T-helper 9 cell (primary cell): Measurements from ENCODE around the gene SPSB1.
"Not testable (repeated sequence)": the region's sequence is repeated elsewhere in the genome, so short reads cannot be mapped to it uniquely, and the experiment has no call there.

Experiments used
- DNase-seq: peaks from one replicate; pipeline ENCODE4 v3.0.0-alpha.2; 2020

The SPSB1 gene

DNA sequence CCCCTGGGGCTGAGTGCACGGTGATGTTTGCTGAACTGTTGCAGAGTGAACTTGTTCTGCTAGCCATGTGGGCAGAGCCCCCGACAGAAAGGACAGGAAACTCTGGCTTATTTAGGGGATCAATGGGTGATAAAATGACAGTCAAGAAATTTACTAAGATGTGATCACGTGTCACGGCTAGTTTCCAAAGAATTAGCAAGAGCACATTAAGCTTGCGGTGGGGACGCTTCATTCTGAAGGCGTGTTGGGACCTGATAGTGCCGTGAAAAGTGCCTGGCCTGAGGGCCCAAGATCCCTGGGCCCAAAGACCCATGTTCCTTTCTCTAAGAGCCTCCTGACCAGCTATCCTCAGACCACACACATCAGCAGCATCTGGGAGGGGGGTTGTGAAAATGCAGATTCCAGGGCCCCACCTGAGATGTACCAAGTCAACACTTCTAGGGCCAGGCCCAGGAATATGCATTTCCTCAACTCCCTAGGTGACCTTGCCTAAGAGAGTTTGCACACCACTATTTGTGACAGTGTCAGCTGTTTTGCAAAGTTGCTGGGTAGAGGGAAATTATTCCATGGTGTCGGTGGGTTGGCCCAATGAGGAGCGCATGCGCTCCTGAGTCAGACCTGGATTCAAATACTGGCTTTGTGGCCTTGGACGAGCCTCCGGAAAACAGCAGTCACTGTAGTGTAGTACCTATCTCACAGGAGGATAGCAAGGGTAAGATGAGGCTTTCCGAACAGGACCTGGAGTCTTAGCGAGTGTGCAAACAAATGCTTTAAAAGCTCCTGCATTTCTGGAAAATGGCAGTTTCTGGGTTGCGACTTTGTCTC lies 77.5 kb downstream of the SPSB1 start:
- no peak for DNase-seq

- no peak for DNase-seq
Observed at GRCh38 chr1:9371391-9371935, 78.8 kb downstream of the SPSB1 start.

DNA sequence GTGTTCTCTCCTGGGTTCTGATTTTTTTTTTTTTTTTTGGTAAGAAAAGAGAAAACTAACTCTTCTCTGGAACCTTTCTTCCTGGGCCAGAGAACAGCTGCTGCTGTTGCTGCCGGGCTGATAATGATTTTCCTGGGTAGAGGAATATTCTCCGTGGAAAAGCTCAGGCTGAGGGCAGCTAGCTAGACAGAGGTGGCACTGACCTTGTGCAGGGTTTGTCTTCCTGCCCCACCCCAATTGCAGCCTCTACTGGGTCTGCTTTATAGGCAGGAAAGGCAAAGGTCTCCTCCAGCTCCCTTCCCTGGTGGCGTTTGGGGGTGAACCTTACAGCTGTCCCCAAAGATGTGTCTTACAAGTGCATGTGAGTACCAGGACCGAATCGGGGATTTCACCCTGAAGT lies 79.3 kb downstream of the SPSB1 start:
- no peak for DNase-seq

GRCh38 chr1:9373619-9374018 lies 80.9 kb downstream of the SPSB1 start:
- DNase-seq, result no peak

- no peak for DNase-seq
Observed at GRCh38 chr1:9374748-9375341, 82.2 kb downstream of the SPSB1 start.

DNA sequence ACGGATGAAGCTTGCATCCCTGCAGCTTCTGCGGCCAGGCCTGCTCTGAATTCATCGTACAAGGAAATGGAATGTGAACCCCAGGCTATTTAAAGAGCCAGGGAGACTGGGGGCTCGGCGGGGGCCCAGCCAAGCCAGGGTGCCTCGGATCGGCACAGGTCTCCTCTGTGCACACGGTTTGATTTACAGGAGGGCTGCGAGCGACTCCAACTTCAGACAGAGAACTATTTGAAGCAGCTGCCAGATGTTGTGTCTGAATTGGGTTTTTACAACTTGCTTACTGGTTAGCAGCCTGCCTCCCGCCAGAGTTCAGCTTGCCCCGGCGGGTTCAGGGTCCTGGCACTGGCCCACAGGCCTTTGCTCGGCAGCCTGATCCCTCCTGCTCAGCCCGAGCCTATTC lies 83.2 kb downstream of the SPSB1 start:
- no peak for DNase-seq

DNA sequence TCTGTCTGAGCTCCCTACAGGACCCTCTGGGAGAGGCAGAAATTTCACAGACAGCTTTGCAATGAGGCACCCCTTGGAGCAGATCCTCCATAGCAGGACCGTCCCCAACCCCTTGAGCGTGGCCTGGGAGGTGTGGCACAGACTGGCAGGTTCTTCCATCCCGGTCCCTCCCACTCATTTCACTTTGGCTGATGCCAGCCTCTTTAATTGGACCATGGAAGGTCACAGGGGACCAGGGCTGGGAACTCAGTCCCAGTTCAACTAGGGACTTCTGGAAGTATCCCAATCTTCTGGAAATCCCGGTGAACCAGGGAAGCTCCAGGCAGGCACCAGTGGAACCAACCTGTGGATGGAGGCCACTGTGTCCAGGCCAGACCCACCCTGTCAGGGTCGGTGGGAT lies 83.7 kb downstream of the SPSB1 start:
- no peak for DNase-seq

GRCh38 chr1:9376886-9377333 lies 84.2 kb downstream of the SPSB1 start:
- DNase-seq, result no peak

DNA sequence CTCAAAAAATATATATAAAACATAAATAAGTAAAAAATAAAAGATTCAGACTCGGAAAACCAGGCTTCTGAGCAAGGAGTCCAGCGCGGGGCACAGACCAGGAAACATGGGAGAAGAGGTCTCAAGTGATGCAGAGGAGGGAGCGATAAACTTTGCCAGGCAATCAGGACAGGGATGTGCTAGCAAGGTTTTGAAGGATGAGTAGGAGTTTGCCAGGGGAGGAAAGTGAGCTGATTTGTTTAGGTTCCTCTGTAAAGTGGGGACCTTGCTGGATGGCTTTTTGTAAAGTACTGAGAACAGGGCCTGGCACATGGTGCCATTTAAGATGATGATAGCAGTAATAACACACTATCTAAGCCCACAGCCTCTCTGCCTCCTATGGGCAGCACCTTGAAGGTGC lies 86.1 kb downstream of the SPSB1 start:
- no peak for DNase-seq

GRCh38 chr1:9380711-9381110 lies 88.0 kb downstream of the SPSB1 start:
- DNase-seq, result no peak

DNA sequence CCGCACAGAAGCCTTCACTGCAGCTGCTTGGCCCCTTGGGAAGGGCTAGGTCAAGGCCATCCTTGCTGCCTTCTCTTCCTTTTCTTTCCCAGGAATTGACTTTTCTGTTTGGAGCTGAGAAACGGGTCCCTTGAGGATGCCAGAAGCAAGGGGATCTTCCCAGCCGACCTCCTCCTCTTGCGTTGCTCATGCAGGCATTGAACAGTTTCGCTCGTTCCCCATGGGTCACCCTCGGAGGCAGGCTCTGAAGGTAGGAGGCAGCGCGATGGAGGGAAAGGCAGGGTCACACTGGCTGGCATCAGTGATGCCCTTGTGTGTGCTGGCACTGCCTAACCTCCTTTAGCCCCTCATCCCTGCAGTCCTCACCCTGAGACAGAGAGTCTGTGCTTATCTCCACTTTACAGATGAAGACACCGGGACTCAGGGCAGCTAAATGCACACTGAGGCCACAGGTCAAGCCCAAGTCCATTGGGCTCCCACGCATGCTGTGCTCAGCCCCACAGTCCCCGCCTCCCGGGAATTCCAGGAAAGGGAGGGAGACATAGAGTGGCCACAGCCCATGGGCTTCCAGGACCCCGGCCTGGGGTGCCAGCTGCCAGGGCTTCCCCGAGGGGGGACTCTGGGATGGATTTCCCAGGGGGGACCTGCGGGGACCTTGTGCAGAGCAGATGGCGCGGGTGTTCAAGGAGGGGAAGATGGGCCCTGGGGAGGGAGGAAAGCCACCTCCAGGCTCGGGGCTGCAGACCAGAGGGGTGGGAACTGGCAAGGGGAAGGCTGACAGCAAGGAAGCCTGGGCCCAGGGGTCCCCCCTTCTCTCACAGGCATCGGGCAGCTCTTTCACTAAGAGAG lies 90.2 kb downstream of the SPSB1 start:
- no peak for DNase-seq

GRCh38 chr1:9384128-9384527 lies 91.4 kb downstream of the SPSB1 start:
- no peak for DNase-seq

GRCh38 chr1:9384751-9385245 lies 92.1 kb downstream of the SPSB1 start:
- no peak for DNase-seq

DNA sequence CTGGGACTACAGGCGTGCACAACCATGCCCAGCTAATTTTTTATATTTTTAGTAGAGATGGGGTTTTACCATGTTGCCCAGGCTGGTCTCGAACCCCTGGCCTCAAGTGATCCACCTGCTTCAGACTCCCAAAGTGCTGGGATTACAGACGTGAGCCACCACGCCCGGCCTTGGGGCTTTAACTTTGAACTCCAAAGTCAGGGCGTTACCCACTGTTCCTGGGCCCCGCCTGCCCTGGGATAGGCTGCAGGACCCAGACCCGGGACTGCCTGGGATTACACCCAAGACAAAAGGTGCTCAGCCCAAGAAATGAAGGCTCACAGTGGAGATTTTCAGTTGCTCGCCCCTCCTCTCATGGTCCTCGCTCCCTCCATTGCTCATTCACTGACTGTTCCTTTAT lies 92.7 kb downstream of the SPSB1 start:
- DNase-seq, result not testable (repeated sequence)

- DNase-seq, result no peak
Observed at GRCh38 chr1:9385801-9386573, 93.3 kb downstream of the SPSB1 start.

GRCh38 chr1:9388335-9389180 lies 95.9 kb downstream of the SPSB1 start:
- DNase-seq, result no peak

DNA sequence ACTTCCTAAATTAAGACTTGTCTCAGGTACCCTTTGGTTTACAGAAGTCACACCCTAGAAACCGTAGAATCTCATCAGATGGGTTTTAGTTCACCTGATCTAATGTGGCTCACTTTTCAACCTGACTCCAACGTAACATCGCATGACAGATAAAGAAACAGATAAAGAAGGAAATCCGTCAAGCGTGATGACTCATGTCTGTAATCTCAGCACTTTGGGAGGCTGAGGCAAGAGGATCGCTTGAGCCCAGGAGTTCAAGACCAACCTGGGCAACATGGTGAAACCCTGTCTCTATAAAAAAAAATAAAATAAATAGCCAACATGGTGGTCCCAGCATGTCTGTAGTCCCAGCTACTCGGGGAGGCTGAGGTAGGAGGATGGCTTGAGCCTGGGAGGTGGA lies 97.3 kb downstream of the SPSB1 start:
- no peak for DNase-seq

- no peak for DNase-seq
Observed at GRCh38 chr1:9391620-9392019, 98.9 kb downstream of the SPSB1 start.

DNA sequence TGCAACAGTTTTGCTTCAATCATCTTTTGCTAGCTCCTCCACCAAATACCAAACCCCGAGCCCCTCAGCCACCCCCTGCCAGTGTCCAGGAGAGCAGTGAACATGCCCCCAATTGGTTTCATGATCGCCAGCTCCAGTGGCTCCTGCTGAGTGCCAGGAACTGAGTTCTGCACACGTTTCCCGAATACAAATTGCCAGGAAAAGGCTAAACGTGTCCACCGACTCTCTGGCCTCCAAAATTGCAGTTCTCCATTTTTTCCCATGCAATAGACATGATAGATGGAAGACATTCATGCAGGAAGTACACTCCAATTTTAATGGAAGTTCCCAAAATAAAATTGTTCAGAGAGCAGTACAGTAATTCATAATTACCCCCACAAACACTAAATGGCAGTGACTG lies 101.3 kb downstream of the SPSB1 start:
- DNase-seq, result no peak

DNA sequence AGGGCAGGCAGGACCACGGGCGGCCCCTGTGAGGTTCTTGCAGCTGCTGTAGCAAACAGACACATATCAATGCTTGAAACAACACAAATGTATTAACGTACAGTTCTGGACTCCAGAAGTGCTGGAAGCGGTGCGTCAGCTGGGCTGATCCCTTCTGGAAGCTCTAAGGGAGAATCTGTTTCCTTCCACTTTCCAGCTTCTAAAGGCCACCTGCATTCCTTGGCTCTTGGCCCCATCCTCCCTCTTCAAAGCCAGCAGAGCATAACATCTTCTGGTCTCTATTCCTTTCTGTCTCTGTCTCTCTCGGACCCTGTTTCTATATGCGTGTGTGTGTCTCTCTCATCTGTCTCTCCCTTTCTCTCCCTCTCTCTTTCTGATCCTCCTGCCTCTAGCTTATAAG lies 102.3 kb downstream of the SPSB1 start:
- no peak for DNase-seq

DNA sequence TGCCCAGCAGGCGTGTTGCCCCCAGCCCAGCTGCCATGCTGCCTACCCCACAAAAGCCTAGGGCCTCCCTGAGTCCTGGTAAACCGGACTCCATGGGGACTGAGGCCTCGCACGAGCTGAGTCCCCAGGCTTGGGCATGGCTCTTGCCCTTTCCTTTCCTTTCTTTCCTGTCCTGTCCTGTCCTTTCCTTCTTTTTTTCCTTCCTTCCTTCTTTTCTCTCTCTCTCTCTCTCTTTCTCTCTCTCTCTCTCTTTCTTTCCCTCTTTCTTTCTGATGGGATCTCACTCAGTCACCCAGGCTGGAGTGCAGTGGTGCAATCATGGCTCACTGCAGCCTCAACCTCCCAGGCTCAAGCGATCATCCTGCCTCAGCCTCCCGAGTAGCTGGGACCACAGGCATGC lies 104.4 kb downstream of the SPSB1 start:
- no peak for DNase-seq
